VCaP (cell line): ENCODE measurements around the gene CDH4.

Experiments used
- H3K27ac ChIP-seq: fragments of 450-650 bp; 2 replicates; pipeline ENCODE4 v1.5.1; 2017
- TF ChIP-seq, protein P1 (sequence below): fragments of 450-650 bp; conservative IDR thresholded peaks from 2 replicates; pipeline ENCODE4 v1.5.1; 2017; ENCODE audit warnings: mild to moderate bottlenecking, moderate library complexity

Gene CDH4

DNA sequence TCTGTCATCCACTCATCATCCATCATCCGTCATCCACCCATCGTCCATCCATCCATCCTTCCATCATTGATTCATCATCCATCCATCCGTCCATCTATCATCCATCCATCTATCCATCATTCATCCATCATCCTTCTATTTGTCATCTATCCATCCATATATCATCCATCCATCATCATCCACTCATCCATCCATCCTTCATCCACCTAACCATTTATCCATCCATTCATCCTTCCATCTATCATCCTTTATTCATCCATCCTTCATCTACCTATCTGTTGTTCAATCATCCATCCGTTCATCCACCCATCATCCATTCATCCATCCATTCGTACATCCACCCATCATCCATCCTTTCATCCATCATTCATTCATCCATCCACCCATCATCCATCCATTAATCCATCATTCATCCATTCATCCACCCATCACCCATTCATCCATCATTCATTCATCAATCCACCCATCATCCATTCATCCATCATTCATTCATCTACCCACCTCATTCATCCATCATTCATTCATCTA lies 266.4 kb downstream of the CDH4 start:
- TF ChIP-seq, protein P1, sequence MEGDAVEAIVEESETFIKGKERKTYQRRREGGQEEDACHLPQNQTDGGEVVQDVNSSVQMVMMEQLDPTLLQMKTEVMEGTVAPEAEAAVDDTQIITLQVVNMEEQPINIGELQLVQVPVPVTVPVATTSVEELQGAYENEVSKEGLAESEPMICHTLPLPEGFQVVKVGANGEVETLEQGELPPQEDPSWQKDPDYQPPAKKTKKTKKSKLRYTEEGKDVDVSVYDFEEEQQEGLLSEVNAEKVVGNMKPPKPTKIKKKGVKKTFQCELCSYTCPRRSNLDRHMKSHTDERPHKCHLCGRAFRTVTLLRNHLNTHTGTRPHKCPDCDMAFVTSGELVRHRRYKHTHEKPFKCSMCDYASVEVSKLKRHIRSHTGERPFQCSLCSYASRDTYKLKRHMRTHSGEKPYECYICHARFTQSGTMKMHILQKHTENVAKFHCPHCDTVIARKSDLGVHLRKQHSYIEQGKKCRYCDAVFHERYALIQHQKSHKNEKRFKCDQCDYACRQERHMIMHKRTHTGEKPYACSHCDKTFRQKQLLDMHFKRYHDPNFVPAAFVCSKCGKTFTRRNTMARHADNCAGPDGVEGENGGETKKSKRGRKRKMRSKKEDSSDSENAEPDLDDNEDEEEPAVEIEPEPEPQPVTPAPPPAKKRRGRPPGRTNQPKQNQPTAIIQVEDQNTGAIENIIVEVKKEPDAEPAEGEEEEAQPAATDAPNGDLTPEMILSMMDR: no peak

DNA sequence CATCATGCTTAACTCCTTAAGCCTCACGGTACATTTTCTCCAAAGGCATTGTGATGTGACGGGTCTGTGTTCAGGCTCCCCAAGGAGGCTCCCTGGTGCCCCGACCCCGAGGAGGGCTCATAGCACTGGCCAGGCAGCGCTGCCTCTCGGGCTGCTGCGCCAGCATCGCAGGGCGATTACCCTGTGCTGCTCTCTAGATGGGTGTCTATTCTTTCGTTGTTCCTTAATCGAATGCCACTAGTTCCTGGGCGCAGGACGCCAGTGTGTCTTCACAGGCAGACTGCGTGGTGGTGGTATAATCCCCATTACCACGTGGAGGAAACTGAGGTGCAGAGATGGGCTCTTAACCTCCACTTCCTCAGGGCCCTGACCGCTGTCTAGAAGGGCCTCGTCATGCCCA lies 267.4 kb downstream of the CDH4 start:
- TF ChIP-seq, protein P1: no peak
- H3K27ac ChIP-seq: no peak overlapping the region

More for the DNA sequence above, 266.4 kb downstream of the CDH4 start:
- H3K27ac ChIP-seq: no peak overlapping the region

DNA sequence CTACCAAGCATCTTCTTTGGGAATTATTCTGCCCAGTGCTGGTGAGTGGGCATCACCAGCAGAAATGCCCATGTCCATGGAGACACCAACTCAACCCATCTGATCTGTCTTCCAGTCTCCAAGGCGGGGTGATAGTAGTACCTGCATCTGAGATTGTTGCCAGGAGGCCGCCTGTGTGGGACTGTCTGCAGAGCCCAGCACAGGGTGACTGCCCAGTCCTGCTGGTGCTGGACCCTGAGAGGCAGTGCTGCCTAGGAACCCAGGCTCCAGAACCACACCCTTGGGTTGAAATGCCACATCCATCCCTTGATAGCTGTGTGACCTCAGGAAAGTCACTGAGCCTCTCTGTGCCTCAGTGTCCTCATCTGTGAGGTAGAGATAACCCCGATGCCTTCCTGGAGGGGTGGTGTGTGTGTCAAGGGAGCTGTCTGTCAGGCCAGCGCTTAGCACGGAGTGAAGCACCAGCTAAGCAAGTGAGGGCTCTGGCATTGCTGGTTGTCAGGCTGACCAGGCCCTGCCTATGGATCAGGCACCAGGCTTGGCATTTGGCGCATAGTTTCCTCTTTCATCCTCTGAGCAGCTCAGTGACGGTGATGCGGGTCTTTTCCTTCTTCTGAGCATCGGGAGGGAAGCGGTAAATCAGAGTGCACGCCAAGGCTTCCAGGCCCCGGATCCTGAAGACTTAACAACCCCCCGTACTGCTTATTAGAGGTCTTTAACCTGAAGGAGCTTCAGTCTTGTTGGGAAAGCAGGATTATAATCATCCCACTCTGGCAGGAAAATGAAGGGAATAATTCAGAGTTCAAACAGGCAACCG lies 268.2 kb downstream of the CDH4 start:
- no peak overlapping the region for H3K27ac ChIP-seq
- TF ChIP-seq, protein P1: no peak

DNA sequence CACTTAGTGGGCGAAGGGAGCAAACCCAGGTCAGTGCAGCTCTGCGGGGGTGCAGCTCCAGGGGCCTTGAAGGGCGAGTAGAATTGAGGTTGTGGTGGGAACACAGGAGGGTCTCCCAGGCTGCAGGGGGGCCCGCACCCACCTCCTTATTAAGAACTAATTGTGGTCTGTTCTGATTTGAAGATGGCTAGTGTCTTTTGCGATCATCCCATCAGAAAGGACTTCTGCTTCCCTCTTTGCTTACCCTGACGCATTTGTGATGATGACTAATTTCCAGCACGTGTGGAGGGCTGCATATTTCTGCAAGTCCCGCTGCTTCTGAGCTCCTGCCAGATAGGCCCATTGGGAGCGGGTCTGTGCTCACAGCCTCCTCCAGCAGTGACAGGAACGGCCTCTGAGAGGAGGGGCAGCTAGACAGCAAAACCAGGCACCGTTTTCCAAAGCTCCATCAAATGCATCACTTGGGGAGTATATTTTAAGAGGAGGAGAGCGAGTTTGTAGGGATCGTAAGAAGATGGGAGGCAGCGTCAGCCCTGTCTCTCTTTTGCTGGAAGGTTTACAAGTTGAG lies 268.9 kb downstream of the CDH4 start:
- no peak overlapping the region for H3K27ac ChIP-seq
- TF ChIP-seq, protein P1: no peak

DNA sequence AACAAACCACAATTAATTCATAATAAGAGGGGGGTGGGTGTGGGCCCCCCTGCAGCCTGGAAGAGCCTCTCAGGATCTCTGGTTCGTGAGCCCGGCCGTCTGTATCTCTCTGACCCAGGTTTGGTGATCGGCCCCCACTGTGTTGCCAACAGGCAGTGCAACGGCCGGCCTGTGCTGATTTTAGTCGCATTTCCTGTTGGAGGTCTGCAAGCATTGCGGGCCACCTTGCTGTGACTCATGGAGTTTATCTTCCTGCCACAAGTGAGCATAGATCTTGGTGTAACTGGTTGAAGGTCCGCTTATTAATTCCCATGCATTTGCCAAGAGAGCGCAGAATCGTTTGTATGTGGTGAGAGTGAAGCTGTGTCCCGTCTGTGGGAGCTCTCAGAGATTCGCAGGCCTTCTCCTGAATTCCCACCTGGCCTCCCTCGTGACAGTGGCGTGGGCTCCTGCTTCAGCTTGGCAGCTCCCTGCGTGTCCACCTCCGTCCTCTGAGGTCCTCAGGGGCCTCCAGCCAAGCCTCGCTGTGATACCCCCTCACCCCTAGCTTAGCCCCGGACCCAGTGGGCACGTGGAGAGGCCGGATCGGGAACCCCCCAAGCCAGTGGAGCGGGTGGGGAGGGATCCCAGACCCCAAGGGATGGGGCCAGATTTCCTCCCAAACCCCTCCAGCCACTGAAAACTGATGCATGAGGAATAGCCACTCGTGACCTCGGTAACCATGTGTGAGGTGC lies 269.8 kb downstream of the CDH4 start:
- no peak overlapping the region for H3K27ac ChIP-seq
- TF ChIP-seq, protein P1: no peak

DNA sequence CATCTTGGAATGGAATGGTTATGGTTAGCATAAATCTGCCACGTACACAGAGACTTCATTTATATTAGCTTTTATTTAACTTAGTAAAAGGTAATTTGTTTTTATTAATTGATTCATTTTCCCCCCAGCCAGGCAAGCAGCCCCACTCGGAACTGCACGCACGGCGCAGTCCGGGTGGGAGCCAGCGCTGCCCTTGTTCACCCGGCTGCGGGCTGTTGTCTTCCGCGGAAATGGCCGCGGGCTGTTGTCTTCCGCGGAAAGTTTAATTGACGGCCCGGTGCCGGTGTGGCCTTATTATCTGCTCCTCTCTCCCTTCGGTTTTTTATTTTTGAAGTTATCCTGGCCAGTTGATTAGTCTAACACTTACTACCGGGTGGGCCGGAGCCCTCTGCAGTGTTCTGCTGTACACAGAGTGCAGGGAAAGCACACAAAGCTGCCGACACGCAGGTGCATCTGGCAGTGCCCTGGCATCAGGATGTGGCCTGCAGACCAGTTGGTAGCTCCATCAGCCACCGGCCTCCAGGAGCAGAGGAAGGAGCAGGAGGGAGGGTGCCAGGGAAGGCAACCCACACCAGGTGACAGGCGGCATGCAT lies 270.5 kb downstream of the CDH4 start:
- H3K27ac ChIP-seq: no peak overlapping the region
- TF ChIP-seq, protein P1: no peak

DNA sequence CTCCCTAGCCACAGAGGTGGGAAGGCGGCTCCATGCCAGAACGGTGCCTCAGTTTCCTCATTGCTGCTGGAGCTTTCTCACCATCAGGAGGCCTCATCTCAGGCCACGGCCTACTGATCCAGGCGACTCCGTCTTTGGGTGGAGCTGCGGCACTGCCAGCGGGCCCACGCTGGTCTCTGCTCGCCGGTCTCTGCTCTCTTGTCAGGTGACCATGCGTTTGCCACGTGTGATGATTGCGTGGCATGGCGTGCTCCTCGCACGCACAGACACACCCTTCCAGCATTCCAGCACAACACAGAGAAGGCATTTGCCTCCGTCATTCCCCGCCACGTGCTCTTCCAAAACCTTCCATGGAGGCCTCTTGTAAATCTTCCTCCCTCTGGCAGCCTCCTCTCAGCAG lies 271.1 kb downstream of the CDH4 start:
- no peak overlapping the region for H3K27ac ChIP-seq
- TF ChIP-seq, protein P1: no peak
